ENCODE results near the gene POU6F2.

Gene POU6F2

DNA sequence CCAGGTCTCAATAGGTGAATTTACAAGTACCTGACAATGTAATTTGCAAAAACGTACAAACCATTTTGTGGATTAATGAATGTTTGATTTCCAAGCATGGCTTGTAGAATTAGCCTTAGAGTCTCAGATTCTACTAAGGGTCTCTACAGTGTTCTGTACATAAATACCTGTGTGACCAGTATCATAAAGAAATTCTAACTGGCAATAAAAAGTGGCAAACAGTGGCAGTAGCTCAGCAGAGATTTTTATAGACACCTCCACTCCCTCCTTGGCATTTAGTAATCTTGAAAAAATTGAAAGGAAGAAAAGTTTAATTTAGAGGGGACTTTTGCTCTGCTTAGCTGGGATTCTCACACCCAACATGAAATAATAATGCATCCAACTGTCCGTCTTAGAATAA lies 220.8 kb downstream of the POU6F2 start:
- DNase-seq, result no peak

DNA sequence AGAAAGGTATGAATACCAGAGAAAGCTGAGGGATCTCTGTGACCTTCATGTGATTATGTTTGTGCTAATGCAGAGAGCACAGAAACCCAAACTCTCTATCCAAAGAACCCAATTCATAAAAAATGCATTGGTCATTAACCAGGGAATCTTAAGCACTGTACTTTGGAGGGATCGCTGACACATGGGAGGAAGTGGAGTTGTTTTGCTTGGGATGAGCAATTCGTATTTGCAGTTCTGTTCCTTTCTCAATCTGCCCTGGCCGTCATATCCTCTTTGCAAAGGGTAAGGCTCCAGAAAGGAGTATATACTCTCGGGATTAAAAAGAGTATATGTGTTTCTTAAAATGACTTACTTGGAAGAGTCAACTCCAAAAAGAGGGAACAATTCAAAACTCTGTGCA lies 221.3 kb downstream of the POU6F2 start:
- DNase-seq, result no peak

DNA sequence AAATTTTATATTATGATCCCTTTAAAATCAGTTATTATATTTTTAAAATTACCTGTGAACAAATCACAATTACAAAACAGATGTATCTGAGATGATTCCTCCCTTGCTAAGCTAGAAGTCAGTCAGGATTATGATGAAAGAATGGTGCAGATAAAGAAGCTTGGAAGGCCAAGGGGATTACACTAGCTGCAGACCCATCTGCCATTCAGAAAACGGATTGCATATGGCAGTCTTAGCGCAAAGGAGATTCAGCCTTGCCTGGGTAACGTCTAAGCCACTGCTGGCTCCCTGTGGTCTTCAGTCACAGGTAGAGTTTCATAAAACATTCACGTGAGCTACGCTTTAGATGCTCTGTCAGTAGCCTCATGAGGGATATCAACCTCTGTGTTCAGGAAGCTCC lies 222.2 kb downstream of the POU6F2 start:
- no peak for DNase-seq

DNA sequence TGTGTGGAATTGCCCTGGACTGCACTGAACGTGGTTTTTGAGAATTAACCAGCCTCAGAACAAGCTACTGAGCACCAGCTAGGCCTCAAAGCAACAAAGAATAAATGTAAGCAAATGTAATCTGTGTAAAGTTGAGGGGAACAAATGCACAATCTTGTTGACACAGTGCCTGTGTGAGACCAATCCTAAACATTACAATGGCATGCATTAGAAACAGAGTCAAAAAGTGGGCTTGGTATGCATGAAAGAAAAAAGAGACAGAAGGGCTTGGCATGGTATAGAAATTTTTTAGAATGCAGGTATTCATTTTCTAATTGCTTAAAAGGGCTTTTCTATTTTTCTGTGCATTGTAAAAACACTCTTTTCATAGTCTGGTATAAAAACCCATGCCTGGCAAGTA lies 224.3 kb downstream of the POU6F2 start:
- no peak for DNase-seq

DNA sequence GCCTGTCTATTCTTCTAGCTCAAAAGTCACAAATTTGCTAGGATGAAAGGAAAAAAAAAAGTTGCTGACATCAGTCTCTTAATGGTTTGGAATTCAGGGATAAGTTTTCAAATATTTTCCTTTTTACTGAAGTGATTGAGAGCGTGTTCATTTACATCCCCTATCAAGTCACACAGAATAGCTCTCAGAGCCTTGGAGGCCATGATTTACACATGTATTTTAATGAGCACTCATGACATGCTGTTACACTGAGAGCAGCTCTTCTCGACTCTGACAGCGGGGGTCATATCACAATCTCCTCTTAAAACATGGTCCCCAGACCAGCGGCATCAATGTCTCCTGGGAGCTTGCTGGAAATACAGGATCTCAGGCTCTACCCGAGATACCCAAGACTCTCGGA lies 232.7 kb downstream of the POU6F2 start:
- no peak for DNase-seq

DNA sequence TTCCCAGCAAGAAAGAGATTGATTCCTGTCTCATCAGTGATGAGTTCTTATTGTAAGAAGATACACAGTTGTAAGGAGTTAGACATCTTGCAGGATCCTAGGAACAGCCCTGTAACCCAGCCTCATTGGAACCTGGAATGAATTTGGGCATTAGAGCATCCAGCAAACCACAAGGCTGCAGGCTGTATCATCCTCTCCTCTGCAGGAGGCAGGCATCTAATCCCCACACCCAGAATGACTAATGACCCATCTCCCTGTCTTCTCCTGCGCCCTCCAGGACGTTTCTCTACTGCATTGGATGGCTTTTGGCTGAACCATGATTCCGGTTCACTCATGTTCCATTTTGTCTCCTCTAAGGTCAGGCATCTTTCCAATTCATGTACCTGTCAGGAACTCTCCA lies 233.9 kb downstream of the POU6F2 start:
- DNase-seq, result no peak

DNA sequence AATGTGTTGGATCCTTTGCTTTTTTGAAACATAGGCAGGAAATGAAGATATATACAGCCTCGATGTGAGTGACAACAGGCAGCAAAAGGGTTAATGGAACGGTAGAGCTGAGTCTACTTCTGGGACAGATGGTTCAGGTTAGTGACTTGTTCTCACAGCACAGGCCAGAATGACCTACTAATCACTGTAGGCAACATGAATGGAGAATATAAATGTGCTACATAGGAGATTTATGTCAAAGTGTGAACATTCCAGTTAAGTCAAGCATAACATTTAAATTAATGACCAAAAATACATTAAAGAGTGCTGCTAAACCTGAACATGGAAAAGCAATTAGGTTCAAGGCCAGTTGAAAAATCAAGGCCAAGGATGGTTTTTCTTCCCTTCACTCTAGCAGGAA lies 235.2 kb downstream of the POU6F2 start:
- DNase-seq, result no peak

DNA sequence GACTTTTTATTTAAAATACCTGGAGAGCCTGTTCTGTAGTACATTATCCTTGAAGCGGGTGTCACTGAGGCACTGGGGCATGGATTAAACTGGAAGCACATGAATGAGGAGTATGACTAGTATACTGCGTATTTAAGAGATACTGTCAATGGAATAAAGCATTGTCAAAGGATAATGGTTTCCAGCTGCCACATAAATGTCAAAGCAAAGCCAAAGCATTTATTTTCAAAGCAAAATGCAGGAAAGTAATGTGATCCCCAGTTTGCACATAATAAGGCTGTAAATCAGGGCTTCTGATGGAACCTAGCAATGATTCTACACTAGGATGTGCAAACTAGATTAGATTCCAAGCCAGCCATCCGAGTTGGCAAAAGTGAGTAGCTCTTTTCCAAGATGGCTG lies 240.1 kb downstream of the POU6F2 start:
- no peak for DNase-seq

DNA sequence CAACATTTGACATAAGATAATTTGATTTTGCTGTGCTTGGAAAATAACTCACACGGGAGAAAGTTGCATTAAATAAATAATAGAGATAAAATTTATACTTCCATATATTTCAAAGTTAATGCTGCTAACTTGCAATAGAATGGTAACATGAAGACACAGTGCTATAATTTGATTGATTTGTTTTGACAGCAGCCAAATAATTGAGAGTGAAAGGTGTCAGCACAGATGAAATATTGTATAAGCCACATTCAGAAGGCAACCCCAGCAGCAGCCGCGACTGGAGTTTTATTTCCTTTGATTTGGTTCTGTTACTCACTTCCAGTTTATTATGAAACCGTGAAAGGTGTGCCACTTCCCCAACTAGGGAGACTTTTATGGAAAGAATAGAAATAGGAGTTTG lies 242.2 kb downstream of the POU6F2 start:
- DNase-seq, result no peak

DNA sequence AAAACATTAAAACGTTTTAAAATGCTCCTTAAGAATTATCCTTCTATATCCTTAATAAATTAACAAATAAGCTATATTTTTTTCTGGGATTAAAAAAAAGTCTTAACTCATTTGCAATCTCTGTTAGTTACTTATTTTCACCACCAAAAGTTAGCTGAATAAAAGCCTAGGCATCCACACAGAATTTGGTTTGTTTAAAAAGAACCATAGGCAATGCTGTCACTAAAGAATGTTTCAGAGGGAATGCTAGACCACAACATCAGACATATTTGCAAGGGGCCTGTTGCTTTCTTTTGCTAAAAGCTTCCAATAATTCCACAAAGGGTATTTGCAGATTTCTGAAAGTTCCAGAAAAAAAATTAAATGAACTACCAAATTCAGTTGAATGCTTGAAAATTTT lies 244.2 kb downstream of the POU6F2 start:
- DNase-seq, result no peak

DNA sequence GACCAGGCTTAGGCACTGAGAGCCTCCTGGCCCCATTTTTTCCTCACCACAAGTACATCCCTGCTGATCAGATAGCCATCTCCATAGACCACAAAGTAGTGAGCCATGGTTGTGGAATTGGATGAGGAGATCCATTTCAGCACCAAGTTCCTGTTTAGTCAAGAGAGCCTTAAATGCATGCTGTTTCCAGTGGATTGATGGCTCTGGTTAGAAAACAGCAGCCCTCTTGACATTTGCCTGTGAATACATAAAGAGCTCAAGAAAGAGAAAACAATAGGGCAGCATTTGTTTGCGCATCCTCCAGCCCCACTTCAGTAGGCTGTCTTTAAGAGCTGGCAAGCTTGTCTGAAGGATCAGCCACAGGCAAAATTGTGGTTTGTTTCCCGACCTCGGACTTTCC lies 251.2 kb downstream of the POU6F2 start:
- no peak for DNase-seq

DNA sequence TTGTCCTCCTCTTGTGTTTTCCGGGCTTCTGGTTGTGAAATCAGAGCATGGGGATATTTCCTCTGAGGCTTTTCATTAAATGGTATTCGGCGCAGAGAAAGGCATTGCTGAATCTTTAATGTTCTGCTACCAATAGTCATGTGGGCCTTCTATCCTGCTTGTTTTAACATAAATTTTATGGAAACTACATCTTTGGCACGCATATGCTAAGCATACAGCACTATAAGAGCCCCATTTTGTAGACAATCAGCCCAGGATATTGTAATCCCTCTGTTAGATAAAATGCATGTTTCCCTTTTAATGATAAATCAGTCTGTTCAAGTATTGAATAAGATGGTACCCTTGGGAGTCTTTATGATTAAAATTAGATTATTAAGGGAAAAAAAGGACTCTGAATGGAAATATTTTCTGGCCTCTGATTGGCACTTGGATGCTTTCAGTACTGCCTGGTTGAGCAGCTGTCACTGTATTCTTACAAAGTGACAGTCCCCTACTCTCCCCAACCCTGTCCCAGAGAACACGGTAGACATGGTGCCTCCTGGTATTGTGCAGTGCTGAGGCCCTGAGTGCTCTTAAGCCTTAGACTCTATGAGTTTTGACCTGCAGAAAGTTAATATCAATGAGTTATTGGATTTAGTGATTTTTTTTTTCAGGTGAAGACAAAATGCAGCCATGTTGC lies 256.3 kb downstream of the POU6F2 start:
- DNase-seq, result no peak

DNA sequence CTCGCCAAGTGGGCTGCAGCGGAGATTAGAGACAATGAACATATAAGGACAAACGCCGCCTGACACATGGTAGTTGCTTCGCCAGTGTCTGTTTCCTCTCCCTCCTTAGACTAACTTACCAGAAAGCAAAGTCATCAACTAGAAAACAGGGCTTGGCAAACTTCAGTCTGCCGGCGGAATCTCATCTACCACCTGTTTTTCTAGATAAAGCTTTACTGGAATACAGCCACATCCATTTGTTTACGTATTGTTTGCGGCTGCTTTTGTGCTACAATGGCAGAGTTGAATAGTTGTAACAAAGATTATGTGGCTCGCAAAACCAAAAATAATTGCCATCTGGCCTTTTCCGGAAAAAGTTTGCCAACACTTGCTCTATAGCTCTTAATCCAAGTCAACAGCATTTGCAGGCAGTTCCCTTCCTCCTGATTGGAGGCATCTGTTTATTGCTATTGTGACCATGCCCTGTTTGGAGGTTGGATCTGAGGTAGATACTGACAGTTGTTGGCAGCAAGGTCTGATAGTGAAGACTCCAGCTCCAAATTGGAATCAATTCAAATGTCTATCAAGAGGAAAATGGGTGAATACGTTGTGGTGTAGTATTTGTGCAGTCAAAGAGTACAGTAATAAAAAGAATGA lies 260.6 kb downstream of the POU6F2 start:
- DNase-seq, result no peak

DNA sequence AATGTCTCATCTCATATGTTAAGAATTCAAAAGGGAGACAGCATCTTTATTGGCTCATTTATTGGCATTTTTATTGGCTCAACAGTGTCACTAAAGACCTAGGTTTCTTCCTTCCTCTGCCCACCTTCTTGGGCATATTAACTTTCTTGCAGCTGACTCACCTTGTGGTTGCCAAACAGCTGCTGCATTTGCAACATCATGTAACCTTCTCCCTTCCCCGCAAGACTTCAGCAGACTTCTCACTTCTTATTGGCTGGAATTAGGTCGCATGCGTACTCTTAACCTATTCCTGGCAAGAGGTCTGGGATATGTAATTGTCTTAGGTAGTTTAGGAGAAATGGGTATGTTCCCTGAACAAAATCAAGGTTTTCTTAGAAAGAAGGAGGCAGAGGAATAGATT lies 263.2 kb downstream of the POU6F2 start:
- no peak for DNase-seq

DNA sequence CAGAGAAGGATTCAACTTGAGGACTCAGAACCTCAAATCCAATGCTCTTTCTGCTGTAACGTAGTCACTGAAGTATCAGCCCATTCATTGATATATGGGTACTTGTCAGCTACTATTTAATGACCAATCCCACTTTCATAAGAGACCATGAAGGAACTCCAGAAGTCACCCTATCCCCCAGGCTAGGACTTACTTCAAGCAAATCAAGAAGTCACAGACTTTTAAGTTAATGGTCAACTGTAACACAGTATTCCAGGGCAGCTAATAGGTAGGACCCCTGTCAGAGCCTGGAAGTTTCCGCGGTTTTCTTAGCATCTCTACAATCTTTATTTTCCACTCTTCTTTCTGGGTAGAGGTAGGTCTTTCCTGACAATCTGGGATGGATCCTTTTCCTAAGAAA lies 269.9 kb downstream of the POU6F2 start:
- no peak for DNase-seq

DNA sequence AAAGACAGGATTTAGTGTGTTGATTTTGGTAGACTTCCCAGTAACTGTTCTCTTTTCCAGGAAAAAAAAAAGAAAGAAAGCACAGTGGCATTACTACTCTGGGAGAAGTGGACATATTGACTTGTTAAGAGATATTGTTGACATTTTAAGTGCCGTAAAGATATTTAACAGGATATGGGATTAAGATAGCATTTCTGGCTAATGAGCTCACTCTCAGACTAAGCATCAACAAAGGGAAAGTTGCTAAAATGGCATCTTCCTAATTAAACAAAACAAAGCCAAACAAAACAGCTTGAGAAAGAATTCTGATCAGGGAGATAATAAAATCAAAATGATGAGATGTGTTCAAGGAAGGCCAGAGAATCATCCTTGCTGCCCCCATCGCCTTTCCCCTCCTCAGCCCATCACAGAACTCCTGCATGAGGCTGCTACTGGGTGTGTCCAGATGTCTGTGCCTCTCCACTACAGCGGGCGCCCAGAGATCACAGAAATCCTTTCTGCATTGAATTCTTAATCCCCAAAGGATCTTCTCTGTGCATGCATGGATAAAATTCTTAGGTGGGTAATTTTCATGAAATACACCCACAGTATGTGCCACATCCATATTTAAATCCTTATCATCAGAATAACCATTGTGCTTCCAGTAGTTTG lies 270.5 kb downstream of the POU6F2 start:
- DNase-seq, result no peak

DNA sequence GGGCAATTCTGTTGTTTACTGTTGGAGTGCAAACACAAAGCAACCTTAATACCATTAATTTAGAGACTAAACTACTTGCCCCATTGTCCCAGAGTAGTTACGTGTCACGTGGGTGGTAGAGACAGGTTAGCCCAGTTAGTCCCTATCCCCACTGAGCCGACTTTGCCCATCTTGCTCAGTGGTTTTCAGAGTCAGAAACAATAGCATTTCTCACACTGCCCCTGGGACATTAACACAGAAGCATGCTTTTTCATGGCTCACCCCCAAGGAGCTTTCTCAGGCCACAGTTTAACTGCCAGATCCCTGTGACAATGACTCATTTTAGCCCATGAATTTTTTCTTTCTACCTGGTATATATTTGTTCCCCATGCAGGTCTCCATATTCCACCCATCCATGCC lies 271.0 kb downstream of the POU6F2 start:
- no peak for DNase-seq

DNA sequence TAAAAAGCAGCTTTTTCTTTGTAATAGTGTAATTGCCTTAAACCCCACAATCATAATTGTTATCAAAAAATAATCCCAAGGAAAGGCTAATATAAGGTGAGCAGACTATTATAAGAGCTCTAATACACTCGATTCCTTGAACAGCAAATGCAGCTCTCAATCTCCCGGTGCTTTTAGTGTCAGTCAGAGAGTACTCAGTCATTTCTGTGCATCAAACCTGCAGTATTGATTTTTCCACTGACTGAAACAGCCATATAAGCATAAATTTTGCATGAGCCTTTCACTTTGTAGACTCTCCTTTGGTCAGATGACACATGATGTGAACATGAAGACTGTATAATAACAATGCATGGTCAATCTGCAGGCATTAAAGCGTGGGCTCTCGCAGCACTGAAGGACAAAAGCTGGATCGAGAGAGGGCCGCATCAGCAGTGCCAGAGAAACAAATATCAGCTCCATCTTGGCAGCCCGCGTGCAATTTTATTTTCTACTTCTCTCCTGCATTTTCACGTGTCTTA lies 272.0 kb downstream of the POU6F2 start:
- no peak for DNase-seq

DNA sequence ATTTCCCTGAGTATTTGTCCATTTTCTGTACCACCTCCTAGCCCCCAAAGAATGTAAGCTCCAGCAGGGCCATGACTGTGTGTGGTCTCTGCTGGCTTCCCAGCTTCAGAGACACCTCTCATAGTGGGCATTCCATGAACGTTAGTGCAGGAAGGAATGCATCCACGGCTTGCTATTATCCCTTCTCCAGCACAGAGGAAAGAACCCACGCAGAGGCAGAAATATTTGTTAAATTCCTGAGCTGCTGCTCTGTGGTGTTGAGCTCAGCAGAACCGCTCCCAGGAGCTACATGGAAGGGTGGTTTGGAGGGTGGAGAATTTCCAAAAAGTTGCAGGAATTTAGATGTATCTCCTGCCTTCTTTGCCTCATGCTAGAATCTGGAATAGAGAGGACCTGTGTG lies 275.2 kb downstream of the POU6F2 start:
- no peak for DNase-seq

DNA sequence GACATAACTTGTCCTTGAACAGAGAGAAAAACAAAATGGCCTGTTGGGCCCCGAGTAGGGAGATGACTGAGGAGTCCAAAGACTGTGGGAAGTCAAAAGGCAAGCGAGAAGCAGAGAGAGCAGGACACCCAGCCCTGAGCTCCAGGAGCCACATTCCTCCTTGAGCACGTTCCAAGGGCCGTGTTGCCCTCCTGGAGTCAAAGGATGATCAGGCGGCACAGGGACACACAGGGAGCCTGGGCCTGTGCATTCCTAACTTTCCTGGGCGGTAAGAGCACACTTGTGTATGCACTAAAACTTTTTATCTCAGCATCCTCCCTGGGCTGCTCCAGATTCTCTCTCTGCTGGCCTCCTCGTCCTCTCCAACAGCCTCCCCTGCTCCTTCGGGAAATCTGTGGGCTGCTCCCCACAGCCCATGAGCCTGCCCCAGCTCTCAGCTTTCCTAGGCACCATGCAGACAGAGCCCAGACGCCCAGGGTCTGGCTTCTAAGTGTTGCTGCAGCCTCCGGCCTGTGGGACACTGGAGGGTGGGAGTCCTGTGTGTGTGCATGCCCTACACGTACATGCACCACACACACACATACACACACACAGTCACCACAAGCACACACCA lies 281.8 kb downstream of the POU6F2 start:
- DNase-seq, result no peak

DNA sequence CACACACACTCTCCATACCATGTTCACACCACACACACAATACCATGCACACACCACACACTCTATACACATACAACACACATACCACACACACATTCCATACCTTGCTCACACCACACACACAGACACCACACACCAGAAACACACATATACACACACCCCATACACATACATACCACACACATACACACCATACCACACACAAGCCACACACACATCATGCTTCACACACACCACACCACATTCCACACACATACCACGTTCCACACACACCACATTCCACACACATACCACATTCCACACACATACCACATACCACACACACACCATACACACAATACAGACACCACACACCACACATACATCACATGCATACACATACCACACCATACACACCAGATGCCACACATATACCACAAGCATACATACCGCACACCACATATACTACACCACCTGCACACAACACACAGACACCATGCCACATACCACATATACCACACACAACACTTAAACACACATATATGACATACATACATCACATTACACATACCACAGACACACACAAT lies 282.7 kb downstream of the POU6F2 start:
- DNase-seq, result no peak

DNA sequence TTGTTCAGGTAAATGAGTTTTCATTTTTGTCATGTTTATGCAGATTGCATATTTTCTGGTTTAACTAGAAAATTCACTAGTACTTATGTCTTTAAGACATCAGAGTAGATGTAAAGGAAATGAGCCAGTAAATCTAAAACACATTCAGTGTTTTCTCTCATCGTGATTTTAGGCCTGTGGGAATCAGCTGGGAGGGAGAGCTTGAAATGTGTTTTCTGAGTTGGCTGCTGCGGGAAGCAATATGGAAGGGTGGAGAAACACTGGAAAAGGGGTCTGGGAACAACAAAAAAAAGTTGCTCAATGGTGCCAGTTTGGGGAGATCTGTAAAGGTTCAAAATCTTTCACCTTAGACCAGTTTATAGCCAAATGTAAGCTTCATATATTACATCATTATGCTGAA lies 284.1 kb downstream of the POU6F2 start:
- DNase-seq, result no peak

Measured in stimulated activated CD4-positive, alpha-beta T cell treated with anti-CD3 and anti-CD28 coated beads, Interleukin-2, amount 100 ng/mL, for 48 hours (primary cell).